Esophagus mucosa (tissue), 1 donor: ENCODE measurements around the gene PRODH2. TPM values are rescaled to one million over a fixed set of nuclear protein-coding genes. Genes with fewer than 3 reads are reported as not detected.
A peak's percentile ranks its signal among the peaks of the same experiment; 100 is the strongest.
"Not testable (repeated sequence)": the region's sequence is repeated elsewhere in the genome, so short reads cannot be mapped to it uniquely, and the experiment has no call there.

Experiments used
- ATAC-seq: fragments of 200-7000 bp; cut with Tn5 transposase; one replicate; pipeline ENCODE4 v1.9.1; 2020
- total RNA-seq: library from RNA; stranded (reverse); gene quantifications from one replicate; pipeline ENCODE4 v1.2.4, GENCODE V29; 2023
- donor health status: DM: yes; HTN: yes; CAD: no.

The PRODH2 gene
- total RNA-seq, 1 donor from 2014 or later = not detected

- no peak for ATAC-seq
These were observed 31.2 kb upstream of the PRODH2 start for GRCh38 chr19:35843676-35844481.

GRCh38 chr19:35842666-35843272 is 30.1 kb upstream of the PRODH2 start:
- no peak for ATAC-seq

- no peak for ATAC-seq
These were observed 29.4 kb upstream of the PRODH2 start for GRCh38 chr19:35841961-35842595.

GRCh38 chr19:35836096-35836495 is 23.5 kb upstream of the PRODH2 start:
- not testable (repeated sequence) for ATAC-seq

GRCh38 chr19:35833972-35834371 is 21.3 kb upstream of the PRODH2 start:
- ATAC-seq = no peak

GRCh38 chr19:35832054-35832453 is 19.4 kb upstream of the PRODH2 start:
- no peak for ATAC-seq

- ATAC-seq = no peak
These were observed 18.3 kb upstream of the PRODH2 start for GRCh38 chr19:35830986-35831385.

GRCh38 chr19:35828692-35829301 is 16.2 kb upstream of the PRODH2 start:
- peak; percentile 55 for ATAC-seq

GRCh38 chr19:35824150-35824549 is 11.5 kb upstream of the PRODH2 start:
- ATAC-seq = no peak

- ATAC-seq = no peak
These were observed 9.9 kb upstream of the PRODH2 start for GRCh38 chr19:35822579-35822978.

- no peak for ATAC-seq
These were observed 5.8 kb upstream of the PRODH2 start for GRCh38 chr19:35818445-35818844.

GRCh38 chr19:35816846-35817245 is 4.2 kb upstream of the PRODH2 start:
- no peak for ATAC-seq

- ATAC-seq = no peak
These were observed 3.6 kb upstream of the PRODH2 start for GRCh38 chr19:35816262-35816661.

GRCh38 chr19:35813043-35813890 is 622 bp upstream of the PRODH2 start:
- no peak for ATAC-seq

- no peak for ATAC-seq
These were observed 1.1 kb downstream of the PRODH2 start for GRCh38 chr19:35811317-35812219.

- no peak for ATAC-seq
These were observed 5.0 kb downstream of the PRODH2 start for GRCh38 chr19:35807633-35808032.

GRCh38 chr19:35806597-35806996 is 6.0 kb downstream of the PRODH2 start:
- ATAC-seq = no peak

GRCh38 chr19:35805526-35806102 is 7.0 kb downstream of the PRODH2 start:
- no peak for ATAC-seq

GRCh38 chr19:35801828-35802227 is 10.8 kb downstream of the PRODH2 start:
- no peak for ATAC-seq

- ATAC-seq = no peak
These were observed 15.0 kb downstream of the PRODH2 start for GRCh38 chr19:35797663-35798062.
